GM18861 (cell line): Measurements from ENCODE around the gene NXF1.
"Not testable (repeated sequence)": the region's sequence is repeated elsewhere in the genome, so short reads cannot be mapped to it uniquely, and the experiment has no call there.

ENCODE experiments used
- ATAC-seq: cut with Tn5 transposase; IDR thresholded peaks from one replicate; pipeline ENCODE4 v1.9.1; 2021; ENCODE audit not compliant: unreplicated experiment

The NXF1 gene

DNA sequence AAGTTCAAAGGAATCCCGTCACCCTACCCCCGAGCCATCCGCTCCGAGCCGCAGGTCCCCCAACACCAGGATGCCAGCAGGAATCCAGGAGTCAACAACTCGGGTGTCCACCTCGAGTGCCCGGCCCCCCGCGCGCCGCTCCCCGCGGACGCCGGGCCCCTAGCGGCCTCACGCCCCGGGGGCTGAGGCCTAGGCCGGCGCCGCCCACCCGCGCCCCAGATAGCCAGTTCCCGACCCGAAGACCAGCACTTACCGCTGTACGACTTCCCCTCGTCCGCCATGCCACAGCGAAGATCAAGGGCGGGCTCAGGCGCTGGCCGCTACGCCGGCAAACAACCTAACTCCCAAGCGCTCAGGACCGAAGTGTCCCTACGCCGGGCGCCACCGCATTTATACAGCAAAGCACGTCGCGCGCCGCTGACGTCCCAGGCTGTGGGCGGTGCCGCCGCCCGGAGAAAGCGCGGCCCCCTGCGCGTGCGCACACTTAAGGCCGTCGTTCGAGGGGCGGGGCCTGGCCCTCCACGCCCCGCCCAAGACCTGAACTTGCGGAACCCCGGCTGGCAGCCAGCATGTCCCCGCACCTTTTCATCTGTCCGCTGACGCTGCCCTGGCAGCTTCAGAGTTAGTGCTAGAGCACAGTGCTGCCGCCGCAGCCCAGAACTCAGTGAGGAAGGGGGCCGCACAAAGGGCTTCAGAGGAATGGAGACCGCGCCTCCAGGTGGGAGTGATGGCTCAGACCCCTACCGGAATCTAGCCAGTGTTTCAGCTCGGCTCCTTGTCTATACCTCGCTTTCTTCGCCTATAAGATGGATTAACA, at the start of gene NXF1:
TSS of gene NXF1 (minus strand) at position 365 of the 817 bp plus-strand sequence. CDS start at position 281, 84 bp downstream.
- peak; percentile 84 for ATAC-seq

DNA sequence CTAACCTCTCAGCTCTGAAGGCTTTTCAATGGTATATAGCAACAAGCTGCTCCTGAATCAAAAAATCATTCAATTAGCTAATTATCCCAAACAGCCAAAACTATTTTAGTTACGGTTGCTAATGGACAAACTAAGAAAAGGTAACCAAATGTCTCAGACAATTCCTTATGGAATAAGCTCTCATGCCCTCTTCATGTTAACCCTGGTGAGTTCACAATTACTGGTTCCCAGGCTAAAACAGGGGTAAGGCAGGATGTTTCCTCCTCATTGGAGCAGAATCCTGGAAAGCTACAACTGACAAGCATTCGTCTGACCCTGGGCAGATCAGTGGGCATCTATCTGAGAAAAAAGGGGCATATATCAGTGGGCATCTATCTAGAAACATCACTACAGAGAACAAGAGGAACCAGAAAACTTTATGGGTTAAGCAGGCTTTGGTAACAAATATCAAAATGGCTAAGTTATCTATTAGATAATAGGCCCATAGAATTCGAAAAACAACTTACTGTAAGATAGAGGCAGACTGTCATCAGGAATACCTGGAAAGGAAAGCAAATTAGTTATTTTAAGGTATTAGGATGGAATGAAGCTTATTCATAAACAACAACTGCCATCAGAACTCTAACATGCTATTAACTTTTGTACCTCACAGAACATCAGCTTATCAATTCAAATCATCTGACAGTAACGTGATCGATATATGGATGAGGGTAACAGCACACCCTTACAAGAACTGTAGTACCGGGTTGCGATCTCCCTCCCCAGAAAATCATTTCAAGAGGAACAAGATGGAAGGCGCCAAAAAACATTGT, 49.0 kb upstream of the NXF1 start:
- no peak for ATAC-seq

DNA sequence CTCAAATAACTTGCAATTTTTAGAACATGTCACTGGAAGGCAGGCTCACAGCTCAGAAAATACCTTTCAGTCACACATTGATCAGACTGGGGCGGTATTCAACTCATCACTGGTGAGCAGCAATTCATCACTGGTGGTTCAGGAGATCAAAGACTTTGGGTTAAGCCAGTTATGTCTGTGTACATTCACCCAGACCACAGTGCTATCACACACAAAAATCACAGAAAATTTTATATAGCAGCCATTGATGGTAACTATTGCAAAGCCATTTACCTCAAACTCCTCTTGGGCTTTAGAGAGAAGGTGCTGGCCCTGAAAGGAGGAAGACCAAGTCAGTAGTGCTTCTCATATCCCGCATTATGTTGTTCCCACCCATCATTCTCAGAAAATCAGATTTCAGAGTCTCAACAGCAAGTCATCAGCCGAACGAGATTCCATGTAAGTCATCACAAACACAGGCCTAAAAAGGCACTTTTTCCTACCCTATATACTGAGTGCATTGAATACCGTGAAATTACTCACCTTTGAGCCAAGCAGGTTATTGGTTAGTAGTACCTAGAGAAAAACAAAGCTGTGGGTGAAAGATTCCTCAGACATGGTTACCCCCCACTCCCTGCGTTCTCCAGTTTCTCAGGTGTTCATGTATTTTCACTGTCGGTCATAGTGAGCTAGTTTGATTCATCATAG, 48.2 kb upstream of the NXF1 start:
- ATAC-seq, result no peak

DNA sequence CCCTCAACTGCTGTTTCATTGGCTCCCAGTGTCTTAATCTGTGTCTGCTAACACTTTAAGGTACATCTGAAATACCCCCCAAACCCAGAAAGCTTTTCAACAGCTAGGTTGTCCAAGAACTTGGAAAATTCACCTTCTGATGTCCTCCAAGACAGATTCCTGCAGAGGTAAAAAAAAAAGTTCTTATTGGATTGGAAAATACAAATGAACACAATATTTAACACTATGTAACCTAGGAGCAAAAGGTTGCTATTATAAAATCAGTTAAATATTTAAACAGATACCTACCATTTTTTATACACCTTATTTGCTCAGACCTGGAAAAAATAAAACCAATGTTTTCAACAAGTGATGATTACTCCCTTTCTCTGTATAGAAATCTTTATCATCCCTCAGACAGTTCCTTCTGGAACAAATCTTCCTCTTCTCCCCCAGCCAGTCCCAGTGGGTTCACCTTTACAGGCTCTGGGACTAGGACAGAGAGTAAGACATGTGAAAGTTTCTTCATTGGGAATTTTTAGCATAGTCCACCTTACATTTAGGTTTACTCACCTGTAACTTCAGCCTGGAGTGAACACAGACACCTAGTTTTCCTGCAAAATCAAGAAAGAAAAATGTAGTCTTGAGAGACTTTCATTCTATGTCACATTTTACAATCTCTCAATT, 47.4 kb upstream of the NXF1 start:
- no peak for ATAC-seq

DNA sequence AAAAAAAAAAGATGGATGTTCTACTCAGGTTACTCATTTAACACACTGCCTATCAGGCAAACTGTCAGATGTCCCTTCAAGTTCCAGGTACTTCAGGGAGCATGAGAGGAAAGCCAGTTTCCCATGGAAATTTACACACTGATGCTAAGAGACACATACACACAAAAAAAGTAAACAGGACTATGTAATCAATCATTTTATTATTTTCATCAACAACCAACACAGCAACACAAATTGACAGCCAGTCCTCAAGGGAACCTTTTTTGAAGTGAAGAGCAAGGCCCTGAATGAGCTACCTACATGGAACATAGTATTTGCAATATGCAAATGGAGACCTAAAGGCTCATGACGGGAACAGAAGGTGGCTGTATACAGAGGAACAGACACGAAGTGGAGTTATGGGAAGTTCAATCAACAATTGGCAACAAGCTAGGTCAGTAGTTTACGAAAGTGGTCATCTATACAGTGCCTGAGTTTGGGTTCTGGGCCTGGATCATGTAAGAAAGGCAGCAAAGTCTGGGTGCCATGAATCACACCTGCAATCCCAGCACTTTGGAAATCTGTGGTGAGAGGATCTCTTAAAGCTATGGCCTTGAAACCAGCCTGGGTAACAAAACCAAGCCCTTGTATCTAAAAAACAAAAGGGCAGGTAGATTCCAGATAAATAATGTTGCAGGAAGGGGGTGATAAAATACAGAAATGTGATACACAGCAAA, 46.7 kb upstream of the NXF1 start:
- no peak for ATAC-seq

DNA sequence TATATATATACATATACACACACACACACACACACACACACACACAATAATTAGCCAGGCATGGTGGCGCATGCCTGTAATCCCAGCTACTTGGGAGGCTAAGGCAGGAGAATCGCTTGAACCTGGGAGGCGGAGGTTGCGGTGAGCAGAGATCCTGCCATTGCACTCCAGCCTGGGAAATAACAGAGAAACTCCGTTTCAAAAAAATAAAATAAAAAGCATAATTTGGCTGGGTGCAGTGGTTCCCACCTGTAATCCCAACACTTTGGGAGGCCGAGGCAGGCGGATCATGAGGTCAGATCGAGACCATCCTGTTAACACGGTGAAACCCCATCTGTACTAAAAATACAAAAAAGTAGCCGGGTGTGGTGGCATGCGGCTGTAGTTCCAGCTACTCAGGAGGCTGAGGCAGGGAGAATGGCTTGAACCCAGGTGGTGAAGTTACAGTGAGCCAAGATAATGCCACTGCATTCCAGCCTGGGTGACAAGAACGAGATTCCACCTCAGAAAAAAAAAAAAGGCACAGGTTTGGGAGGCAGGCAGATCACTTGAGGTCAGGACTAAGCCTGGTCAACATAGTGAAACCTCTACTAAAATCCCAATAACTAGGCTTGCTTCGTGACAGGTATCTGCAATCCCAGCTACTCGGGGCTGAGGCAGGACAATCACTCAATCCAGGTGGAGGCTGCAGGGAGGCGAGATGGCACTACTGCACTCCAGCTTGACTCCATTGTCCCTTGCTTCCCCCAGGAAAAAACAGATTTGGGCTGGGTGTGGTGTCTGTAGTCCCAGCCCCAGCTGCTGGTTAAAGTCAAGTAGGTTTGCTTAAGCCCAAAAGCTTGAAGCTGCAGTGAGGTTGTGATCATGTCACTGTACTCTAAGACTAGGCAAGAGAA, 45.9 kb upstream of the NXF1 start:
- ATAC-seq, result no peak

DNA sequence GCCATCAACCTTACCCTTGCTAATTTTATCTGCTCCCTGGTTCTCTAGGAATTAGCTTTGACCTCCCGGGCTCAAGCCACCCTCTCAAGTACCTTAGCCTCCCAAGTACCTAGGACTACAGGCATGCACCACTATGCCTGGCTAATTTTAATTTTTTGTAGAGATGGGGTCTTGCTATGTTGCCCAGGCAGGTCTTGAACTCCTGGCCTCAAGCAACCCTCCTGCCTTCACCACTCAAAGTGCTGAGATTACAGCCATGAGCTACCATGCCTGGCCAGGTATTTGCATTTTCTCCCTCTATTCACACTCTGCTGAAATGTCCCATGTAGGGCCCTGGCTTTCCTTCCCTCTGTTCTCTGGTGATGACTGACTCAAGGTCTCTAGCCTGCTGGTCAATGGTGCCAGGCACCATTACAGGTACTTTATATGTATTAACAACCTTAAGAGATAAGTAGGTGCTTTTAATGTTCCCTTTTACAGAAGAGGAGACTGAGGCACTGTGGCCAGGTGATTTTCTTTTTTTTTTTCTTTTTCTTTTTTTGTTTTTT, 42.6 kb upstream of the NXF1 start:
- ATAC-seq, result no peak

DNA sequence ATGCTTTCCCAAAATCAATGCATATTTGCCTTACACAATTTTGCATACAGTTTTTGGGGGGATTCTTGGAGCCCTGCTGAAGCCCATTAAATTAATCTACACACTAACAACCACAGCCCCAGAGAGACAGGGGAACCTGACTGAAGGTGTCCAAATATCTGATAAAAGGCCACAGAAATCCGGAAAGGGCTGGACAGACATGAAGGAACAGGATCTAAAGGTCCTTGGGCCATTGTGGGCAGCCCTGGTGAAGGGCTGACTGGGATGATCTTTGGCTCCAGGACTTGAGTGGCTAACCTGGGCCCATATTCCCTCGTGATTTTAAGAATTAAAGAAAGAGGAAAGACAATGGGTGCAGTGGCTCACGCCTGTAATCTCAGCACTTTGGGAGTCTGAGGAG, 40.9 kb upstream of the NXF1 start:
- ATAC-seq, result no peak

DNA sequence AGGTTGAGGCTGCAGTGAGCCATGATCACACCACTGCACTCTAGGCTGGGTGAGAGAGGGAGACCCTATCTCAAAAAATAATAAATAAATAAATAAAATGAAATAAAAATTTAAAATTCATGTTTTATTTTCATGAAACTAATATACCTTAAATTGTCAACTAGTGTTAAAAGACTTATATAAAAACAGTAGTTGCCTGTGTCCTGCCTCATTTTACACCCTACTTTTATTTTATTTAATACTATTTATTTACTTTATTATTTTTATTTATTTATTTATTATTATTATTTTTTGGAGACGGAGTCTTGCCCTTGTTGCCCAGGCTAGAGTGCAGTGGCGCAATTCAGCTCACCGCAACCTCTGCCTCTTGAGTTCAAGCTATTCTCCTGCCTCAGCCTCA, 38.9 kb upstream of the NXF1 start:
- no peak for ATAC-seq

DNA sequence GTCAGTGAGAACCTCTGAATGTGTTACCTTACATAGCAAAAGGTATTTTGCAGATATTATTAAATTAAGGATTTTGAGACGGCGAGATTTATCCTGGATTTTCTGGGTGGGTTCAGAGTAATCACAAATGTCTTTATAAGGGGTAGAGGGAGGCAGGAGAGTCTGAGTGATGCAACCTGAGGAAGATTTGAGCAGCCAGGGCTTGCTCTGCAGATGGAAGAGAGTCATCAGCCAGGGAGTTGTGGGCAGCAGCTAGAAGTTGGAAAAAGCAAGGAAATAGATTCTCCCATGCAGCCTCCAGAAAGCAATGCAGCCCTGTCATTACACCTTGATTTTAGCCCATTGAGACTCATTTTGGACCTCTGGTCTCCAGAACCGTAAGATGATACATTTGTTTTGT, 38.2 kb upstream of the NXF1 start:
- no peak for ATAC-seq

DNA sequence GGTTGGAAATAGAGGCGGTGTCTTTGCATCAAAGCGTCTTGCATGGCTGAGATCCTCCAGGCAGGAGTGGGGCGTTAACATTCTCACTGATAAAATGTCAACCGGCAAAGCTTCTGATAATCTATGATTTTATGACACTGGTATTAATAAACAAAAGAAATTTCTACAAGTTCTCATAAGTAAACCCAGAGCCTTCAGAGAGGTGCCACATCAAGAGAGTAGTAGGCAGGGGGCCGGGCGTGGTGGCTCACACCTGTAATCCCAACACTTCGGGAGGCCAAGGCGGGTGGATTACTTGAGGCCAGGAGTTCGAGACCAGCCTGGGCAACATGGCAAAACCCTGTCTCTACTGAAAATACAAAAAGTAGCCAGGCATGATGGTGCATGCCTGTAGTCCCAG, 37.7 kb upstream of the NXF1 start:
- not testable (repeated sequence) for ATAC-seq

DNA sequence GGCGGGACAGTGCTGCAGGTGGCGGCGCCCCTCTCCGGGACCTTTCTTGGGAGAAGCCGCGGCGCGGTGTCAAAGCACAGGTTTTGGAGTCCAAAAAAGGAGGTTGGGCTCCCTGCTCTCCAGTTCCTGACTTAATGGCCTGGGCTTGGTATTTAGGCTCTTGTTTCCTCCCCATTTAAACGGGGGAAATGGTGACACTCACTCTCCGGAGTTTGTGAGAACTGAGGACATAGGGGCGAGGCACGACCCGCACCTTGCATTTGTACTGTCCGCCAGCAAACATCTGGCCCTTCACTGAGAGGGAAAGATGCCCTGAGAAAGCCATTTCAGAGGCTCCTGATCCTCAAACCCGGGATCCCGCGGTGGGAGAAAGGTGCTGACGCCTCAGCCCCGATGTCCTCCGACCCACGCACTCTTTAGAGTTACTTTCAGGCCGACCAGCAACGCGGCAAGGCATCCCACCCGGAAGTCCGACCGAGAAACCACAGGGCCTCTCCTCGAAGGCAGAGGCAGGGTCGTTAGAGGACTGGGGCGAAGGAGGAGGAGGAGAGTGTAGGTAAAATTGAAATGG, 37.0 kb upstream of the NXF1 start:
- no peak for ATAC-seq

DNA sequence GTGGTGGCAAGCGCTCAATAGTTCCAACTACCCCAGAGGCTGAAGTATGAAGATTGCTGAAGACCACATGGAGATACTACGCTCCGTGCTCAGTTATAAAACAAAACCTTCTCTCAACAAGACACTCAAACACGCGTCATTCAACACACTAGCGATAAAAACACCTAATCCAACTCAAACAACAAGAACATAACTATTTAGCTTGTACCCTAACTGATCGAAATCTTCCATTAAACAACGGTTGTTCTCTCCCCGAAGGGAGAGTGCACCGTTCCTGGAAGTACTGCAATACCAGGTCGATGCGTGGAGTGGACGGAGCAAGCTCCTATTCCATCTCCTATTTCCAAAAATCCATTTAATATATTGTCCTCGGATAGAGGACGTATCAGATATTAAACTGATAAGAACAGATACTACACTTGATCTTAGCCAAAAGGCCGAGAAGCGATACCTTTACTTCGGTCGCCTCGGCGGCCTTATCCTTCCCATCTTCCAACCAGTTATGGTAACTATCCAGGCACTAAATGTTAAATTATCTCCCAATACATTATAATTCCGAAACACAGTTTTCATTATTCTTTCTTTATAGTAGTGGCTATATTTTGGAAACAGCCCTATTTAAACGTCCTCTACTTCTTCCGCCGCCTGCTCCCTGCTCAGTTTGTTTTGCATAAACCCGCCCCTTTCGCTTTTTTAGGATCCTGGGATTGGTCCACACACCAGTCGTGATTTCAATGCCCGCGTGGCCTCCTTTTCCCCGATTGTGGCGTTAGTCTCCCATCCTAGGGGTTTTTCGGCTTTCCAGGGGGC, 36.3 kb upstream of the NXF1 start:
- ATAC-seq, result peak; percentile 54

DNA sequence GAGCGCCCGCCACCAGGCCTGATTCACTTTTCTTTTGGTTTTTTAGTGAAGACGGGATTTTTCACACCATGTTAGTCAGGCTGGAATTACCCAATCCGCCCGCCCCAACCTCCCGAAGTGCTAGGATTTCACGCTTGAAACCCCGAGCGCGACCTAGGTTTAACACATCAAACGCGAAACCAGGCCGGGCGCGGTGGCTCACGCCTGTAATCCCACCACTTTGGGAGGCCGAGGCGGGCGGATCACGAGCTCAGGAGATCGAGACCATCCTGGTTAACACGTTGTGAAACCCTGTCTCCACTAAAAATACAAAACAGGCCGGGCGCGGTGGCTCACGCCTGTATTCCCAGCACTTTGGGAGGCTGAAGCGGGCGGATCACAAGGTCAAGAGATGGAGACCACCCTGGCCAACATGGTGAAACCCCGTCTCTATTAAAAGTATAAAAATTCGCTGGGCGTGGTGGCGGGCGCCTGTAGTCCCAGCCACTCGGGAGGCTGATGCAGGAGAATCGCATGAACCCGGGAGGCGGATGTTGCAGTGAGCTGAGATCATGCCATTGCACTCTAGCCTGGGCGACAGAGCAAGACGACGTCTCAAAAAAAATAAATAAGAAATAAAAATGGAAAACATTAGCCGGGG, 35.6 kb upstream of the NXF1 start:
- not testable (repeated sequence) for ATAC-seq

DNA sequence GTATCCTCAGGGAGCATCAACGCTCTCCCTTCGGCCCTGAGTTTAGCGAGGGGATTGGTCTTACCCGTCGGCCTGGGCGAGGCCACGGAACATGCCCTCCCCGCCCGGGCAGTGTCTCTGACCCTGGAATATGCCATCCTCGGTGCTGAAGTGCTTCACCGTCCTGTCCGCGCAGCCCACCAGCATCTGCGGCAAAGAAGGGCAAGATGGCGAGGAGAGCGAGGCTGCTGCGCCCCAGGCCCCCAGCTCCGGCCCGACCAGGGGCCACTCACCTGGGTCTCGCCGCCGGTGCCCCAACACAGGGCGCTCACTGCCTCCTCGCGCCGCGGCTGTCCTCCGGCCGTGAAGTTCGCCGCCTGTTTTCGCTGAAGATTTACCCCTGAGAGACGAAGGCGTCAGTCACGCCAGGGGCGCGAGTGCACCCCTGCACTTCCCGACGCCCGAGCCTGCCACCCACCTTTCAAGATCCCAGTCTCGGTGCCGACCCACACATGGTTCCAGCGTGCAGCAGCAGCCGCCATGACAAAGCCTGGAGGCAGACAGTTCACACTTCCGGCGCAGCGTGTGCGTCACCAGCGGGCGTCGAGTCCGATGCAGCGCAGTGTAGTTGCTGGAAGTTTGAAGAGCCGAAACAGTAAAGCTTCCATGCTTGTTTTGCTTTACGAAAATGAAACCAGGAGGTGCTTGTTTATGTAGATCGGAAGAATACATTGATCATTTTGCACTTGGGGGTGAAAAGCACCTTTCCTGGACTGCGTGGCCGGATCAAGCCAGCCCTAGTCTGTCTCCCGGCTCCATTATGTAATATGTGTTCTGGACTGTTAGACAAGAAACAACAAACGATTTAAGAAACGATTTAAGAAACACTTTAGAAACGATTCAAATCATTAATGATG, 34.1 kb upstream of the NXF1 start, which contains the start of gene WDR74:
TSS of gene WDR74 (minus strand) at position 541 of the 896 bp plus-strand sequence. CDS start at position 521, 20 bp downstream.
- ATAC-seq, result peak; percentile 43

DNA sequence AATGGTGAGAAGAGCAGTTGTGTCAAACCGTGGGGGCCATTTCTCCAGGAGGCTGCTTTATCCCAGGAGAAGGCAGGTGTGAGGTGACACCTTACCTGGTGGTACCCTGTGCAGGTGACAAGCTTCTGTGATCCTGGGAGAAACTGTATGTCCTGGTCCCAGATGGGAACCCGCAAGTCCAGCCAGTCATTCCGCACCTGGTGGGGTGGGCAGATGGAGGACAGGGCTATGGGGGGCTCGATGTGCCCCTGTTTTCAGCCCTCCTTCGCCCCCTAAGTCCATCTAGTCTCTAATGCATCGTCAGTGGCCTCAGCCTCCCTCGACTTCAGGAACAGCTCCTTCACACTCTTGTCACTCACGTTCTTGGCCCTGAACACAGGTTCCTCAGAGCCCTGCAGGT, 30.1 kb upstream of the NXF1 start:
- no peak for ATAC-seq
